GM12878 (cell line): ENCODE data around the gene RGS11. TPM values are rescaled to one million over a fixed set of nuclear protein-coding genes. Genes with fewer than 3 reads are reported as not detected.

Experiments
- ATAC-seq: fragments of 200-7000 bp; cut with Tn5 transposase; 3 replicates; pipeline ENCODE4 v1.9.1; 2020; ENCODE audit warnings: mild to moderate bottlenecking, moderate library complexity
- BruUV-seq: library from RNA; stranded (reverse); fragments of 400-500 nt; replicated peaks from 2 replicates; lab custom pipeline; 2021; lab: Mats Ljungman, UMichigan
- CTCF ChIA-PET: fragments of 300-600 bp; sonication (Branson Sonifier 250); formaldehyde crosslinking; extraction: SDS; loops from one replicate; lab custom pipeline; 2021; ENCODE audit warnings: inconsistent platforms; lab: Yijun Ruan, JAX
- POLR2A ChIA-PET: fragments of 350-600 bp; formaldehyde crosslinking; extraction: SDS; loops from one replicate; lab custom pipeline; 2021; ENCODE audit warnings: inconsistent platforms; lab: Charles Lee
- RAD21 ChIA-PET: fragments of 300-600 bp; sonication (Branson Sonifier 250); formaldehyde crosslinking; loops from one replicate; lab custom pipeline; 2023; ENCODE audit warnings: antibody characterized with exemption; ENCODE audit not compliant: unreplicated experiment; lab: Charles Lee
- SMC1A ChIA-PET: fragments of 300-600 bp; sonication (Branson Sonifier 250); formaldehyde crosslinking; loops from one replicate; lab custom pipeline; 2023; ENCODE audit not compliant: unreplicated experiment, uncharacterized antibody; lab: Charles Lee
- DNase-seq: peaks from one replicate; pipeline ENCODE4 v3.0.0-alpha.2; 2011; ENCODE audit warnings: low read depth, low spot score
- FAIRE-seq: peaks from 3 replicates; lab custom pipeline; 2011; peaks lifted over from hg19 to GRCh38; lab: Jason Lieb, UNC
- H2AFZ ChIP-seq: 2 replicates; pipeline ENCODE4 v1.6.0; 2011; ENCODE audit warnings: low read depth, low read length, control low read depth; ENCODE audit not compliant: control insufficient read depth
- H3K27ac ChIP-seq: 2 replicates; pipeline ENCODE4 v1.5.1; 2011; ENCODE audit warnings: control low read depth; ENCODE audit not compliant: control insufficient read depth, insufficient read depth
- H3K27me3 ChIP-seq, 2 experiments: replicated peaks in 1 of 2; 2 replicates each; pipeline versions ENCODE4 v1.6.0 to v1.6.1; 2011; ENCODE audit warnings: low read length in 1 of 2; ENCODE audit not compliant: control insufficient read depth in 2 of 2, insufficient read depth in 2 of 2
- H3K36me3 ChIP-seq, 2 experiments: 2 replicates each; pipeline ENCODE4 v1.5.1; 2011; ENCODE audit warnings: low read length in 1 of 2; ENCODE audit not compliant: control insufficient read depth in 2 of 2, insufficient read depth in 2 of 2
- H3K4me1 ChIP-seq: 2 replicates; pipeline ENCODE4 v1.6.1; 2011; ENCODE audit warnings: mild to moderate bottlenecking, low read length, moderate library complexity, mixed read lengths; ENCODE audit not compliant: control insufficient read depth, insufficient read depth
- H3K4me2 ChIP-seq: 2 replicates; pipeline ENCODE4 v1.6.0; 2011; ENCODE audit warnings: control low read depth; ENCODE audit not compliant: control insufficient read depth, insufficient read depth
- H3K4me3 ChIP-seq: fragments of 200-600 bp; sonication (generic); 2 replicates; pipeline ENCODE4 v1.5.1; 2016
- H3K79me2 ChIP-seq: 2 replicates; pipeline ENCODE4 v1.6.0; 2011; ENCODE audit warnings: low read length; ENCODE audit not compliant: control insufficient read depth, insufficient read depth
- H3K9ac ChIP-seq: 2 replicates; pipeline ENCODE4 v1.8.0; 2011; ENCODE audit warnings: low read length, control low read depth, mixed read lengths; ENCODE audit not compliant: control insufficient read depth, insufficient read depth
- H3K9me3 ChIP-seq: replicated peaks from 3 replicates; pipeline ENCODE4 v1.5.1; 2011; ENCODE audit warnings: mild to moderate bottlenecking, low read length; ENCODE audit not compliant: control insufficient read depth, insufficient read depth
- H4K20me1 ChIP-seq: 2 replicates; pipeline ENCODE4 v1.6.0; 2011; ENCODE audit not compliant: control insufficient read depth, insufficient read depth
- CBX3 ChIP-seq: fragments of 200-600 bp; sonication (generic); IDR thresholded peaks from 2 replicates; pipeline ENCODE4 v1.6.1; 2016; ENCODE audit warnings: low read depth, borderline replicate concordance
- CBX5 ChIP-seq: sonication (generic); IDR thresholded peaks from 2 replicates; pipeline ENCODE4 v1.6.1; 2016; ENCODE audit warnings: low read depth, moderate library complexity, mild to moderate bottlenecking, inconsistent platforms
- CHD1 ChIP-seq: IDR thresholded peaks from 2 replicates; pipeline ENCODE4 v1.6.1; 2012; ENCODE audit warnings: low read depth, low read length, improper control_type of control experiment
- CREM ChIP-seq: IDR thresholded peaks from 2 replicates; pipeline ENCODE4 v1.6.1; 2014; ENCODE audit warnings: antibody characterized with exemption, low read depth
- E2F8 ChIP-seq: fragments of 450-650 bp; IDR thresholded peaks from 2 replicates; pipeline ENCODE4 v1.6.1; 2018; ENCODE audit warnings: mild to moderate bottlenecking, low read depth, moderate library complexity; ENCODE audit not compliant: partially characterized antibody
- EP300 ChIP-seq, 2 experiments: fragments of 150-350 bp in 1 of 2; IDR thresholded peaks; 2 replicates each; pipeline ENCODE4 v1.6.1; 2011 to 2012; ENCODE audit warnings: low read depth in 2 of 2, low read length in 2 of 2, borderline replicate concordance in 1 of 2, improper control_type of control experiment in 1 of 2, inconsistent platforms in 1 of 2; ENCODE audit not compliant: control insufficient read depth in 1 of 2
- MAX ChIP-seq: IDR thresholded peaks from 2 replicates; pipeline ENCODE4 v1.6.1; 2012; ENCODE audit warnings: low read depth, low read length, improper control_type of control experiment
- MTA2 ChIP-seq: fragments of 450-650 bp; IDR thresholded peaks from 2 replicates; pipeline ENCODE4 v1.6.1; 2016; ENCODE audit warnings: low read depth, mild to moderate bottlenecking, moderate library complexity
- MYB ChIP-seq: fragments of 150-350 bp; IDR thresholded peaks from 2 replicates; pipeline ENCODE4 v1.6.1; 2014; ENCODE audit warnings: mild to moderate bottlenecking, low read depth, low read length, borderline replicate concordance
- NFYB ChIP-seq: IDR thresholded peaks from 2 replicates; pipeline ENCODE4 v1.6.1; 2011; ENCODE audit warnings: low read depth, mild to moderate bottlenecking, low read length, improper control_type of control experiment, moderate library complexity; ENCODE audit not compliant: insufficient read depth
- POU2F2 ChIP-seq: IDR thresholded peaks from 3 replicates; pipeline ENCODE4 v1.6.1; 2011; ENCODE audit warnings: low read depth, mild to moderate bottlenecking, low read length, borderline replicate concordance
- RBBP5 ChIP-seq: fragments of 200-600 bp; sonication (generic); conservative IDR thresholded peaks from 2 replicates; pipeline ENCODE4 v1.6.1; 2016
- REST ChIP-seq: IDR thresholded peaks from 2 replicates; pipeline ENCODE4 v1.6.1; 2012; ENCODE audit warnings: mild to moderate bottlenecking, low read depth, low read length
- RUNX3 ChIP-seq: IDR thresholded peaks from 2 replicates; pipeline ENCODE4 v1.6.1; 2012; ENCODE audit warnings: low read length, inconsistent platforms
- SPI1 ChIP-seq: IDR thresholded peaks from 2 replicates; pipeline ENCODE4 v1.6.1; 2011; ENCODE audit warnings: low read depth, mild to moderate bottlenecking, low read length, moderate library complexity, borderline replicate concordance; ENCODE audit not compliant: insufficient read depth
- STAT1 ChIP-seq: fragments of 450-650 bp; conservative IDR thresholded peaks from 2 replicates; pipeline ENCODE4 v1.6.1; 2014; ENCODE audit warnings: antibody characterized with exemption, mild to moderate bottlenecking
- STAT3 ChIP-seq: IDR thresholded peaks from 2 replicates; pipeline ENCODE4 v1.6.1; 2011; ENCODE audit warnings: low read depth, low read length, improper control_type of control experiment
- YY1 ChIP-seq: IDR thresholded peaks from 2 replicates; pipeline ENCODE4 v1.6.1; 2011; ENCODE audit warnings: low read depth, mild to moderate bottlenecking, low read length
- whole genome bisulfite sequencing: methylation state at CpG from one replicate; pipeline ENCODE4 v1.1.6; 2016; ENCODE audit warnings: low lambda C conversion rate; ENCODE audit not compliant: insufficient replicate concordance, insufficient coverage; ENCODE audit errors: missing lambda C conversion rate; 5-methylcytosine and 5-hydroxymethylcytosine counted together
- in situ Hi-C: fragments of 300-500 bp; cut with MboI; formaldehyde crosslinking; loops from 9 replicates; pipeline ENCODE4 v1.14.3; 2018; ENCODE audit warnings: mixed read lengths
- intact Hi-C: fragments of 100-400 bp; cut with micrococcal nuclease; formaldehyde crosslinking; loops from one replicate; pipeline ENCODE4 v1.14.2; 2022; ENCODE audit not compliant: unreplicated experiment
- polyA plus RNA-seq, 11 experiments: library from polyadenylated mRNA; depleted of rRNA in 4 of 11; unstranded in 6 of 11; stranded (reverse) in 5 of 11; fragments of >200 nt; fragmentation: Nextera tagmentation in 4 of 11; fragmentation: Illumina TruSeq in 1 of 11; extraction: Ambion mirVana in 4 of 11; extraction: Trizol in 1 of 11; gene quantifications; 1 replicate in 1 of 11; 2 replicates in 10 of 11; pipeline versions ENCODE4 v1.2.1 to v1.2.3, GENCODE V29; 2011 to 2016; ENCODE audit warnings: inconsistent platforms in 2 of 11, missing spikeins in 2 of 11, low read depth in 1 of 11
- total RNA-seq, 4 experiments: library from RNA; depleted of rRNA in 3 of 4; stranded (reverse); fragments of >200 nt in 3 of 4; fragmentation: Illumina TruSeq in 1 of 4; extraction: Trizol in 1 of 4; gene quantifications; 2 replicates each; pipeline versions ENCODE4 v1.2.1 to v1.2.3, GENCODE V29; 2013 to 2021

Gene RGS11
- total and polyA plus RNA-seq, 10 of the 15 experiments (the other 5 are each of a cell fraction or from before 2014, with no cell fraction given), result 0.04 TPM; not detected in 9

GRCh38 chr16:259814-260253 is 15.9 kb downstream of the RGS11 start:
- H3K4me2 ChIP-seq, result no peak overlapping the region
- peaks cover 0 to 4% of the 10 kb centered on the region in 2 experiments; a peak in 1 of 4 replicates for H3K36me3 ChIP-seq
- H3K9me3 ChIP-seq, result no peaks in the 10 kb centered on the region
- SMC1A ChIA-PET, result no interaction called here
- FAIRE-seq (no peak), ATAC-seq (no peak), DNase-seq (no peak)
- no peaks in the 10 kb centered on the region for H3K4me1 ChIP-seq
- BruUV-seq, result no TSS peak
- no peaks in the 10 kb centered on the region for H3K27me3 ChIP-seq
- WGBS, result 93% methylated on average over 13 of the region's 13 CpGs
- POLR2A ChIA-PET, result no interaction called here
- no peak overlapping the region for H3K4me3 ChIP-seq
- H3K79me2 ChIP-seq, result no peaks in the 10 kb centered on the region
- CTCF ChIA-PET, result no interaction called here
- in situ Hi-C loops, result no loop called here
- H2AFZ ChIP-seq, result no peak overlapping the region
- intact Hi-C loops, result no loop called here
- no peak overlapping the region for H3K27ac ChIP-seq
- H3K9ac ChIP-seq, result no peak overlapping the region
- no peaks in the 10 kb centered on the region for H4K20me1 ChIP-seq
- RAD21 ChIA-PET, result no interaction called here
- TF ChIP-seq MAX (no peak), POU2F2 (no peak), REST (no peak), NFYB (no peak), CREM (no peak), CBX5 (no peak), CHD1 (no peak), MTA2 (no peak), RBBP5 (no peak), STAT1 (no peak), MYB (no peak), YY1 (no peak), SPI1 (no peak), CBX3 (no peak), STAT3 (no peak), E2F8 (no peak), RUNX3 (no peak), EP300 (IDR thresholded peaks at IDR 0.05; ENCODE audit: borderline replicate concordance in 1 of 2, control insufficient read depth in 1 of 2, low read depth in 2 of 2, low read length in 2 of 2) (no peak)
